IPS DF 4.7 (cell line): Measurements from ENCODE around the gene CPEB4.

ENCODE experiments used
- DNase-seq: peaks from one replicate; pipeline ENCODE4 v3.0.0-alpha.2; 2013; ENCODE audit warnings: low spot score; ENCODE audit errors: extremely low read depth

Gene CPEB4

DNA sequence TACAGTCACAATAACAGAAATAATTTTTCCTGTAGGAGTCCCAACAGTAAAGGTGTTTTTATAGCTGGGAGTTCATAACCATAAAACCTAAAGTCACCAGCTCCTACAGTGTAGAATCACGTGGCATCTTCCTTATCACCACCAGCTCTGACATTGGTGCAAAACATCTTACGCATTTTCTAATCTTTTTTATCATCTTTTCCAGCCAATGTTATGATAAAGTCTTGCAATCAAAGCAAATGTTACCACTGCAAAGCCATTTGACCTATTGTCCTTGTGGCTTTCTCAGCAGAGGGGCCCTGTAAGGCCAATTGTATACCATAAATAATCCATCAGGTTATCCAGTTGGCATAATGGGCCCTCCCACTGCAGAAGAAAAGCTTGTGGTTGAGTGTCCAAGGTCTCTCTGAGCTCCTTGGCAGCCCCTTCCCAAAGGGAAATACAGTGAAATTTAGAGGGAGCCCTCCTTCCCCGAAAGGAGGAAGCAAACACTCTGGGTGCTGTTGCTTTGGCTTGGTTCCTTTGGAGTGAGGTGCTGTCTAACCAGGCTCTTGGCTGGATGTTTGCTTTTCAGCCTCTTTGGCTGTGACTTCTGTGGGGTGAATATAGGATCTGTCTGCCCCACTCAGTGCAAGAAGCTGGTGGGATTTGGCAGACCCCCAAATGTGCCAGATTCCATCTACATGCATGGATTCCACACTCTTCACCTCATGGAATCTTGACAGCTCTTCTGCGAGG lies 29.3 kb upstream of the CPEB4 start:
- DNase-seq: no peak

DNA sequence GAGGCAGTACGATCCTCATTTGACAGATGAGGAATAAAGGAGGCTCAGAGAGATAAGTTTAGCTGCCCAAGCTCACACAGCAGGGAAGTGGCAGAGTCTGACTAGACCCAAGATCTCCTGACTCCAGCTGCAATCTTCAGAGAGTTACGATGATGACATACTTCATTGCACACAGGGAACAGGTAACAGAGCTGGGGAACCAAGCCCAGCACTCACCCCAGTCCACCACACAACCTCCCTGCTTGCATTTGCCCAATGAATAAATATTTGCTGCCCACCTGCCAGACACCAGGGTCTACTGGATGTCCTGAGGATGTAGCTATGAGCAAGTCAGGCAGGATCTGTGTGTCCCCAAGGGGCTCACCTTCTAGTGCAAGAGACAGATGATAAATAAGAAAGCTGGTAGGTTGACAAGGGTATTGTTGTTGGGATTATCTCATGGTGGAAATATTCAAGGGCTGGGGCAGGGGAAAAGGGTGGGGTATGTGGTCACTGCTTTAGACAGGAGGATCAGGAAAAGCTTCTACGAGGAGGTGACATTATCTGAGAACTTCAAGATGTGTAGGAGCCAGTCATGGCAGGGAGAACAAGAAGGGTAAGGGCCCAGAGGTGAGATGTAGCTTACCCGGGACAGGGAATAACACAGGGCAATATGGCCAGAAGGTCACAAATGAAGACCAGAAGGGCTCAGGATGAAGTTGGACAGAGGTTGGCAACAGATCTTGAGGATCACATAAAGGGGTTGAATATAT lies 28.6 kb upstream of the CPEB4 start:
- DNase-seq: no peak

DNA sequence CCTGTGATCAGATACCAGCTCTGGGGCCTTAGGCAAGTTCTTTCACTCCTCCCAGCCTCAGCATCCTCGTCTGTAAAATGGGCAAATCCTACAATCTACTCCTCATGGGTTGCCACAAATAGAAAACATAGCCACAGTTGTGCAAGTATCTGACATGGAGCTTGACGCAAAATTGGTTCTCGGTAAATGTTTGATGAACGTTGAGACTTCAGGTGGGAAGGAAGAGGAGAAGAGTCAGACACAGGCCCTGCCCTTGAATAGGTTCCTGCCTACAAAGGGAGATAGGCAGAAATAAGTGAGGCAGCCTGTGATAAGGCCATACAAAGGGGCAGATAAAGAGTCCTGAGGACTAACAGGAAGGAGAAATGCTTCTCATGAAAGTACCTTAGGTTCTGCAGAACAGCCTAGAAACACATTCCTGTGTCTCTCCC lies 26.1 kb upstream of the CPEB4 start:
- DNase-seq: no peak

DNA sequence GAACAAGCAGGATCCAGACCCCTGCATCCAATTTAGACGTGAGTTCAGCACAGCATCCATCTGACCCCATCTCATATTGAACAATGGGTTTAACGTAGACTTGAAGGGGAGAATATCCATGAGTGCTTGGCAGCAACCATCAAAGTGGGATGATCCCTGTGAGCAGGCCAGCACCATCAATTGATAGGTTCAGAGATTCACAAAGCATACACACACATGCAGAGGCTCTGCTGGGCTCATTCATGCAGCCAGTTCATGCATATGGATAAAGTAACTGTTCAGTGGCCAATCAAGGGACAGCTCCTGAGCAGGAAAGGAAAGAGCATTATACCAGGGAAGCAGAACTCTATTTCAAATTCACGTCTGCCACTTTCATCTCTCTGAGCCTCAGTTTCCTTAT lies 24.8 kb upstream of the CPEB4 start:
- DNase-seq: no peak

DNA sequence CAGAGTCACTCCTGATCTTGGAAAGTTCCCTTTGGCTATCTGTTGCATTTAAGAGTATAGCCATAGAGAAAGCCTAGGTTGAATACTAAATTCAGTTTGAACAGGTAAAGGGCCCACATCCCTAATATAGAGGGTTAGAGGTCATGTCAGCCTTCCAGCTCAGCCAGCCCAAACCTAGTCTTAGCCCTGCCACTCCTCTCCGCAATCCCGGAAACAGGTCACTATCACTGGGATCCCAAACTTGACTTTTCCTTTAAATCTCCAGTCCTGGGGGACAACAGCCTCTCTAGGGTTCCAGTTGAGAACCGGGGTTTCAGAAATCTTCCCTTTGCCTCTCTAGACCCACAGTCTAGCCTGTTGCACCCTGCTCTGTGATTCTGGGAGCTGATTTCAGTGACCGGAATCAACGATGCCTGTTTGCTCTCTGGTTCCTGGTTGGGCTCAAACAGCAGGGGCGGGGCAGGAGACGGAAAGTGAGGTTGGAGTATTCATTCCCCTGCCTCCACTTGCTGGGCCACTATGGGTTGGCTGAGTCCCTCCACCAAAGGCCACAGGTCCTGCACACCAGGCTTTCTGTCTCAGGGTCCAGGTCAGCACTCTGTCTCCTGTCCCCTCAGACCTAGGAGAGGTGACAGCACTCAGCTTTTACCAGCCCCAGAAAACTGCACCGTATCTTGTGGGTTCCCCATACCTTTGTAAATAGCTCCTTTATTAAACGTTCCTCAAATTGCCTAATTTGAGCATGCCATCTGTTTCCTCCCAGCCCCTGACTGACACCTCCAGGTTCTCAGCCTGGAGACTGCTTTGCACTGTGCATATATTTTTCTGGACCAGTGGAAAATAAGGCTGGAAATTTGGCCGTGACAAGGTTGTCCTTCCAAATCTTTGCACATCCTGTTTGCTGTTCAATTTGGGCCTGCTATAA lies 23.8 kb upstream of the CPEB4 start:
- DNase-seq: no peak

DNA sequence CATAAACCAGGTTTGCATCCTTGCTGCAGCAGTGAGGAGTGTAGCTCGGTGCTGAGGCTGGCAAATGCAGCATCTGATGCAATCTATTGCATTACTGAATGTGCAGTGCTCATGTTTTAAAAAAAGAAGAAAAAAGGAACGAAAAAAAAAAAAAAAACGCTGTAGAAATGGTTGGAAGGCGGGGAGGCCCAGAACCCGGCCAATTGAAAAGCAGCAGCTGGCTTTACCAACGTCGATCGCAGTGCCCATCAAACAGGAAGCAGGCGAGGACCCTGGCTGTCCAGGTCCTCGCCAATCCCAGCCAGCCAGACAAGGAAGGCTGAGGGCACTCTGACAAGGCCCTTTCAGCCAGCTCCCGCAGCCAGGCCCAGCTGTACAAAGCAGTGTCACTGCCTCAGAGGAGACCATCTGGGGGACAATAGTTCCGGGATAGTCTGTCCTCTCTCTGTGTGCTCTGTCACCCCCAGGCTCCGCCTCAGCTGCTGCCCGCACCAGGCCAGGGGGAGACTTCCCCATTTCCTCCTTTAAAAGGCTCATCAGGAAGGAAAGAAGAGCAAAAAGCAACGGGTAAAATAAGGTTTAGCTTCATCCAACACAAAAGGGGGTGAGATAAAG lies 21.8 kb upstream of the CPEB4 start:
- DNase-seq: no peak

DNA sequence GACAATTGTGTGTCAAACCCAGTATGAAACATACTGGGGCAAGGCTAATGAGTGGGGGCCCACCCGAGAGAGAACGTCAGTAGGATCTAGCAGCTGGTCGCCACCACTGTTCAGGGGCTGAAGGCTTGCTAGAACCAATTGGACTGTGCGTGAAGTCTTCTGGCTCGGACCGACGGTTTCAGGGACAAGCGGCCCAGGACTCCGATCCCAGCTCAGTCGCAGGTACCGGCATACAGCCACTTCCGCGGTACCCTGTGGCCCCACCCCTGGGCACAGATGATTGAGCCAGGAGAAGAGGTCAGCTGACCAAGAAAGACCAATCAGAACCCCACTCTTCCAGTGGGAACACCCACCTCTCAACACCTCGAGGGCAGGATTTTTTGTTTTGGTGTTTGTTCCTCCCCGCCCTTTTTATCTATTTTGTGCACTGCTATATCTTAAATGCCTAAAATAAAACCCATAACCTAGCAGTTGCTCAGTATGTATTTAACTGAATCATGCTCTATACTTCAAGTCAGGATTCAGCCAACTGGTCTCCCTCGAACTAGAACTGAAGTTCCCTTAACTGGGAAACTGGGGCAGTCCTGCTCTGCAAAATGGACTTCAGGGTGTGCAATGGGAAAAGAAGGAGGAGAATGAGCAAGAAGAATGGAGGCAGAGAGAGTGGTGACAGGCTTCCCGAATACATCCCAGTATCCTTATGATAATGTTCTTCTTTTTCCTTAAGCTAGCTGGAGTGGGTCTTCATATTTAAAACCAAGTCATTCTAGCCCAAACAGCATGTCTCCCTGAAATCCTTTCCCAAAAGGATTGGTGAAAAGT lies 21.1 kb upstream of the CPEB4 start:
- DNase-seq: no peak

DNA sequence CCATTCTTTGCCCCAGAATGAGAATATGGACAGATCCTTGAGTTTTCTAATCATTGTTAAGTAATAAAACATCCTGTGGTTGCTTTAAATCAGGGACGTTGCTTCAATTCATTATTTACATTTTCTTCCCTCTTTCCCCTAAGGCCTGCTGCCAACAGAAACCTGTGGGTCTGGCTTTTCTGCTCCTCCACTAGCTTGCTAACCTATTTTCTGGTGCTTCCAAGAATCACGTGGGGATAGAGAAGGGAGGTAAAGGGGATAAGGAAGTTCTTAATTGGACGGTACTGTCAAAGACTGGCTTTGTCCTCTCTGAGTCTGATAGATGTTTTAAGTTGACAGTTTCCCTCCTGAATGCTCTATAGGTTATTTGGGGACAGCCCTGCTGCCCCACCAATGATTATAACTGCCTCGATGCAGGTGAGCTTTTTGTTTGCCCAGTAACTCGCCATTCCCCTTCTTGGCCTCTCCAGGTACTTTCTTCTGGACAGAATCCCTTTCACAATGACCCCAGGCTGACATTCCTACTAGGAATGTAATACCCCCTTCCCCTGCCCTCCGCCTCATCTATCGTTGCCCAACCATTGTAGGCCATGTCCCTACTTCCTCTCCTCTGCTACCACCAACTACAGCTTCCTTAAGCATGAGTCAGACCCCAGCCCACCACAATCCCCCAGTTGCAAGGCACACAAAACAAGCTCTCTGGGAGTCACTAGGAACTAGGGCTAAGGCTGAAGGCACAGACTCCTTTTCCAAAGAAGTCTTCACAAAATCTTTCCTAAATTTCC lies 19.9 kb upstream of the CPEB4 start:
- no peak for DNase-seq

DNA sequence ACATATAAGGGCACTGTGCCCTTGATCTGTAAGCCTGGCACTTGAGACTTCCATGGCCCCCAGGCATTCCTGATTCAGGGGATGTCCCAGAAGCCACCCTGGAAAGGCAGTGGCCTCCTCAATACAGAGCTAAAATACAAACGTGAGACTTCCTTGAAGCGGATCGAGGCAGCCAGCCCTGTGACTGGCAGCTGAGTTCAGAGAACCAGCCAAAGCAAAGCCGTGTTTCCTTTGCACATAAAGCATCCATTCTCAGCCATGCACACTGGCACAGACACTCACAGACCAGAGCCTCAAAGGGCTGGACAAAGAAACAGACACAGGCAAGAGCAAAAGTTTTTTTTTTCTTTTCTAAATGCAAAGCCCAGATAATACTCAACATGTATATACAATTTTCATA lies 18.8 kb upstream of the CPEB4 start:
- no peak for DNase-seq

DNA sequence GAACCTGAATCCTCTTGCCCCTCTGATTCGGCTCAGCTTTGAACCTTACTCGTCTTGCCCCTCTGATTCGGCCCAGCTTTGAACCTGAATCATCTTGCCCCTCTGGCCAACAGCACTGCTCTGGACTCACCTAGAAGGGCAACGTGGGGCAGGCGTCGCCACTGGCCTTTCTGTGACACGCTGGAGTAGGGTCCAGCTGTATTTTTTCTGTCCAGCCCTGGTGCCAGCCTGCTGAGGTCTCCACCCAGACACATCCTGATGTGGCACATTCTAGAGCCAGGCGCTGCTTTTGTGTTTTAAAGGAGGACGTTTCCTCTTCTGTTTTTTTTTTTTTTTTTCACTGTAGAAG lies 15.2 kb upstream of the CPEB4 start:
- no peak for DNase-seq

DNA sequence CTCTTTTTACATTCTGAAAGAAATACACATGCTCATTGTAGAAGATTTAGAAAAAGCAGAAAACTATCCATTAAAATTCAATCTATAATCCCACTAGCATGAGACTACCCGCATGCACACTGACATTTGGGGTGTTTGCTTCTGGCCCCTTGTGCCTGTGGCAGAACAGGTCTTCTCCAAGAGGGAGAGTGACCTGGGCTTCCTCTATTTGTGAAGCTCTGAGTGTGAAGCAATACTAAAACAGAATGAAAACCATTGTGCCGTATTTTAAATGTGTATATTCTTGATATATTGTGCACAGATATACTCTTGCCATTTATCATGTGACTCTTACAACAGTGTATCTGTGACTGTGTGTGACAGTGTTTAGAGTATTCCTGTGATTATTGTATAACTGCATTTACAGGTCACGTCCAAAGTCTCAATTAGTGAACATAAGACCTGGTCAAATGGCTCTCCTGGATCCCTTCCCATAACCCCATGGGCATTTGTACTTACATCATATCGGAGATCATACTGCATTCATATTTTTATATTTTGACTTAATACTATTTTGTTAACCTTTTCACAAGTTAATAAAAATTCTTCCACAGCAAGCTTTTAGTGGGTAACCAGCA lies 14.7 kb upstream of the CPEB4 start:
- no peak for DNase-seq

DNA sequence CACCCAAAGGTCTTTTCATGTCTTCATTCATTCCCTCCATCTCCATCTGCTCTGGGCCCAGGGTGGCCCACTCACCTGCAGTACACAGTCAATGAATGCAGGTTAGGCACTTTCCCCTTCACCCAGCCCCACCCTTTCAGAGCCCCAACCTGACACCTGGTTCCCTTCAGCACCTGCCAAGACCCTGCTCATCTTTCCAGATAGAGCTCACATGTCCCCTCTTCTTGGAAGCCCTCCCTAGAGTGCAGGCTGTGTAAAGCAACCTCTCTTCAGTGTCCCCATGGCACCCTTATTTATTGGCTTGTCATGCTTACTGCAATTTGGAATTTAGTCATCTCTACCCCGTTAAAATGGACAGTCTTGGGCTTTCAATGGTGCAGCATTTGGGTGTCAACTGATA lies 13.0 kb upstream of the CPEB4 start:
- no peak for DNase-seq

DNA sequence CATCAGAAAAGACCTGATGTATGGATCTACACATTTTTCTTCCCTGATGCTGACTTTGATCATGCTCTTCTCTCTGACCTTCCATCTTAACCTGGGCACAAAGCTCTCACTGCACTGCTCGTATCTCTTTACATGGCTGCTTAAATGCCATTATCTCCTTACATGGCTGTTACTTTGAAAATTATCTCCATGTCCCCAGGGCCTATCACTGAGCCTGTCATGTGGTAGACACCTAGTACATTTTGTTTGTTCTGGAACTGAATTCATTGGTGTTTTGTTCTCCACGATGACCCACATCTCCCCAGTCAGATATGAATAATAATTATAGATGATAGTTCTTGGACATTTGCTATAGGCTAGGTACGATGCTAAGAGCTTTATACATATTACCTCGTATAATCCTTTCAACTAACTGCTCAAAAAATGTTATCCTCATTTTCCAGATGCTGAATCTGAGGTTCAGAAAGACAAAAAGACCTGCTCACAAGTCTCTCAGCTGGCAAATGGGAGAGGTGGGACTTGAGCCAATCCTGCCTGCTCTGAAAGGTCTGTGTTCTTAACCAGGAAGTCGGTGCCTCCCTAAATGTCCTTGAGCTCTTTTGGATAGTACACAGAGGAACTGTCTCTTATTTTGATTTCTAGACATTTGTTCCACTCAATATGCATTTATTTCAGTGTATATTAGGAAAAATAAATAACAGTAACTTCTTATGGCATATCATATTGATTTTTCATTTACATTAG lies 9.8 kb upstream of the CPEB4 start:
- DNase-seq: no peak

DNA sequence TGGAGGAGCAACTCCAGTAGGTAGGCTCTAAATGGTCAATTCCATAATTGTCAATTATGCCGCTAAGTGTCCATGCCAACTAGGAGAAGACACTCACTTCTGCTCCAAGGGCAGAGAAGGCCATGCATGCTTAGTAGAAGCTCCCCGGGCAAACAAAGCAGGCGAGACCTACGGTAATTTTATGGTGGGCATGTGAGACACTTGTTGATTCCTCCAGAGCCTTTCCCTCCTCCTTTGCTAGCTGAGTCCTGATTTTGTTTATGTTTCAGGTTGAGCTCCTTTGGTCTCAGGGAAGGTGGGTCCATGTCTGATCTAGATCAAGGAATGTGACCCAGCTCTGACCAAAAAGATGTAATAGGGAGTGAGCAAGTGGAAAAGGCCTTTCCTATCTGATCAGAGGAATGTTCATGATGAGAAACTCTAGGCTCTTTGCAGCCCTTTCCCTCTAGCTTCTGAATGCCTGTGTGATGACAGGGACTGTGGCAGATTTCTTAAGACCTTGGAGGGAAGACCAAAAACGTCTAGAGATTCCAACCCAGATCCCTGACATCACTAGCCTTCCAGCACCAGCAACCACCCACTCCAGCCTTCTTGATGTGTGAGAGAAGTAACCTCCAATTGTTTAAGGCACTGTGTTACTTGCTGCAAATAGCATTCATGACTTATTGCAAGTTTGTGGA lies 7.7 kb upstream of the CPEB4 start:
- no peak for DNase-seq

DNA sequence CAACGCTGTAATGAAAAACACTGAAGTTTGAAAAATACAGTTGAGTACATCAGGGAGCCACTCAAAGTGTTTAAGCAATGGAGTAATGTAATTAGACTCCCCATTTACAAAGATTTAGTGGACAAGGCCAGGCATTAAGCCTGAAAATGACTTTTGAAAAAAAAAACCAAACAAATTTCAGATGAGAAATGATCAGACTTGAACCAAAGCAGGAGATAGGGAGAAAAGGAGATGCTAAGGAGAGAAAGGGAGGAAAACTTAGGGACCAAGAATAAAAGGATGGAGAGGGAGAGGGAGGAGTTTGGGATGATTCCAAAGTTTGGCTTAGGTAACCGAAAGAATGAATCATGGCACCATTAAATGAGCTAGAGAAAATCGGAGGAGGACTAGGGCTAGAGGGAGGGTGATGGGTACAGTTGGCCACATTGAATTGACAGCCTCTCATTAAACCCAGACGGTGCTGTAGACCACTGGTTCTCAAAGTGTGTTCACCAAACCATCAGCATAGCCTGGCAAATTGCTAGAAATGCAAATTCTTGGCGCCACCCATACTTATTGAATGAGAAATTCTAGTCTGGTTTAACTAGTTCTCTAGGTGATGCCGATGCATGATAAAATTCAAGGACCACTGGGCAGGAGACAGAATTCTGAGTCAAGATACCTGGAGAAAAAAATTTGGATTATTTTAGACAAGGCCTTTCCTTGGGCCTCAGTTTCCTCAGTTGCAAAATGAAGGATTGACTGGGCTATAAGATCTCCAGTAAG lies 6.2 kb upstream of the CPEB4 start:
- DNase-seq: no peak

DNA sequence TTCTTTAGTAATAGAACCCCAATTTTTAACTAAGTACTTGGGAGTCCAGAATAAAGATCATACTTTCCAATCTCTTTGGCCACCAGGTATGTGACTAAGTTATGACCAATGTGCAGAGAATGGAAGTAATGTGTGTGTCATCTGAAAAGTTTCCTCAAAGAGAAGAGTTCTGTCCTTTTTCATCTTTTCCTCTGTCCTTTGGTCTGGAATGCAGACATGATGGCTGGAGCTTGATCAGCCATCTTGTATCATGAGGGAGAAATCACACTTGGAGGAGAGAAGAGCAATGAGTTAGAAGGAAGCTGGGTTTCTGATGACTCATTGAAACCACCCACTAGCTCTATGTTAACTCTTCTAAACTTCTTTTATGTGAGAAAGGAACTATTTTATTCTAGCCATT lies 5.5 kb upstream of the CPEB4 start:
- no peak for DNase-seq

DNA sequence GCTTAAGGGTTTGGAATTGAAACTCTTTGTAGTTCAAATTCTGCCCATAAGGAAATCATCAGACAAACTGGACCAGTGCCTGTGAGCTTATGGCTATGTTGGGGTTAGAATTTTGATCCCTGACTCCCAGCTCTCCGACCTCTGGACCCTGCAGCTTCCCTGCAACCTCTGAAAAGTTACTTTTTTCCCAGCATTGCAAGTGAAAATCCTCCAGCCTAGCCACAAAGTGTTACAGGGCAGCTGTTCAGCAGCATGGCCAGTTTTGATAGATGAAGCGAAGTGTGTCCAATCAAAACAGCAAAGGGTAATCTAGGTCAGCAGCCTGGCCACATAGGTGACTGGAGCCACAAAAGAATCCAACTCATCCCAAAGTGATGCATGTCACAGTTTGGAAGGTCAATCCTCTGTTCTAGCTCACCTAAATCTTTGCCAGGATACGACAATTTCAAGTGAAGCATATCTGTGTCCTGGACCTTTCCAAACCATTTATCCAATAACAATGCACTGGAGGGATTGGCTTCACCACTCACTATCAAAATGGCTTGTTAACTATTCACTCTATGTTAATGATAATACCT lies 4.7 kb upstream of the CPEB4 start:
- DNase-seq: no peak
